Anterior cingulate cortex (tissue), 58 donors: Measurements from ENCODE around the gene ZFP2.

Experiments
- DNase-seq, 58 donors: peaks; one replicate each; lab custom pipeline; 2025; lab: John Stamatoyannopoulos, UW

The ZFP2 gene

GRCh38 chr5:178965465-178966055, 69.8 kb downstream of the ZFP2 start:
- DNase-seq, result no peak

DNA sequence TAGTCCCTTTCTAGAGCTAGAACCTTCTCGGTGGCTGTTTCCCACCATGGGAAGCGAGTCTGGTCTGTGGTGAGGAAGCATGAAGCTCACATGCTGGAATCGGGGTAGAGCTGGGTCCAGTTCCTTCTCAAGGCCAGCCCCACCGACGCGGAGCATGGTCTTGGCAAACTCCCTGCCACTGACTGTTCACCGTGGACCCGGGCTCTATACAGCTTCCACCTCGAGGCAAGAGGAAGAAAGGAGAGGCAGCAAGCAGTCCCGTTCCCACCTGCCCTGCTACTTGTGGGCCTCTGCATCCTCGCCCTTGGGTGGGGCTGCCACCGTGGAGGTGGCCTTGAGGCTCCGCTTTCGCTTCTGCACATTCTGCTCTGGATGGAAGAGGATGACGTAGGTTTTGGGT, 85.7 kb downstream of the ZFP2 start:
- no peak for DNase-seq
